ENCODE data around the gene ATP9A. TPM values are rescaled to one million over a fixed set of nuclear protein-coding genes. Genes with fewer than 3 reads are reported as not detected.

Gene ATP9A
- total RNA-seq, 2 donors from 2014 or later = 16.8 to 24.6 TPM

- DNase-seq (no peak), ATAC-seq (no peak)
- Histone ChIP-seq H3K4me1 (peaks cover 35% of the 10 kb centered on the region), H3K36me3 (replicated peaks in 1 of 2; ENCODE audit: insufficient read depth in 1 of 2, low read depth in 2 of 2) (no peaks in the 10 kb centered on the region), H3K4me3 (no peak overlapping the region), H3K27ac (no peak overlapping the region), H3K9me3 (no peaks in the 10 kb centered on the region), H3K27me3 (peaks cover 0 to 6% of the 10 kb centered on the region in 2 donors)
- 63 to 76% methylated on average over 14 of the region's 14 CpGs for WGBS, 2 donors
- intact Hi-C loops (cut with DNase I) = no loop called here
- TF ChIP-seq CTCF (IDR thresholded peaks at IDR 0.05) = no peak
- TF ChIP-seq POLR2A (IDR thresholded peaks at IDR 0.05) = no peak
These were observed 202.7 kb downstream of the ATP9A start for GRCh38 chr20:51565298-51566144.

GRCh38 chr20:51563486-51564332, 204.5 kb downstream of the ATP9A start:
- H3K27me3 ChIP-seq = peaks cover 0 to 19% of the 10 kb centered on the region in 2 donors
- H3K36me3 ChIP-seq (replicated peaks in 1 of 2; ENCODE audit: insufficient read depth in 1 of 2, low read depth in 2 of 2) = no peaks in the 10 kb centered on the region
- no peaks in the 10 kb centered on the region for H3K9me3 ChIP-seq
- 30 to 31% methylated on average over 13 to 15 of the region's 15 CpGs for WGBS, 2 donors
- intact Hi-C loops (cut with DNase I) = no loop called here
- no peak overlapping the region for H3K4me3 ChIP-seq
- TF ChIP-seq POLR2A (IDR thresholded peaks at IDR 0.05) (no peak), CTCF (IDR thresholded peaks at IDR 0.05) (no peak)
- ATAC-seq (peak; percentile 53), DNase-seq (peak; percentile 51 to 61 (median 56))
- peaks cover 38% of the 10 kb centered on the region for H3K4me1 ChIP-seq
- peak overlapping the region in 1 of 4 donors; percentile 35 for H3K27ac ChIP-seq

GRCh38 chr20:51563174-51563485, 205.1 kb downstream of the ATP9A start:
- Histone ChIP-seq H3K27me3 (peaks cover 0 to 22% of the 10 kb centered on the region in 2 donors), H3K27ac (peak overlapping the region in 3 of 4 donors; percentile 11 to 67 (median 40)), H3K4me3 (no peak overlapping the region), H3K36me3 (replicated peaks in 1 of 2; ENCODE audit: insufficient read depth in 1 of 2, low read depth in 2 of 2) (no peaks in the 10 kb centered on the region), H3K4me1 (peaks cover 38% of the 10 kb centered on the region), H3K9me3 (no peaks in the 10 kb centered on the region)
- intact Hi-C loops (cut with DNase I) = no loop called here
- no peak for DNase-seq
- TF ChIP-seq POLR2A (IDR thresholded peaks at IDR 0.05) = no peak
- ATAC-seq = no peak
- WGBS, 2 donors = 1% methylated on average over 6 to 9 of the region's 9 CpGs

- peak; percentile 61 to 79 (median 73) for DNase-seq
- Histone ChIP-seq H3K9me3 (no peaks in the 10 kb centered on the region), H3K4me1 (peaks cover 38% of the 10 kb centered on the region), H3K36me3 (replicated peaks in 1 of 2; ENCODE audit: insufficient read depth in 1 of 2, low read depth in 2 of 2) (no peaks in the 10 kb centered on the region), H3K27me3 (peaks cover 0 to 22% of the 10 kb centered on the region in 2 donors), H3K4me3 (peak overlapping the region in 1 of 2 donors; percentile 13), H3K27ac (peak overlapping the region; percentile 30 to 67 (median 41))
- peak; percentile 81 for ATAC-seq
- intact Hi-C loops (cut with DNase I) = no loop called here
- TF ChIP-seq POLR2A (IDR thresholded peaks at IDR 0.05) (peak in 1 of 3 donors; percentile 43), CTCF (IDR thresholded peaks at IDR 0.05) (peak in 2 of 7 experiments; percentile 9 to 18)
- 0% methylated on average over 27 to 68 of the region's 76 CpGs for WGBS, 2 donors
These were observed 205.6 kb downstream of the ATP9A start for GRCh38 chr20:51562332-51563173.

Data from body of pancreas (tissue), 4 donors.